Ishikawa (cell line): ENCODE data around the gene MAGI1.

Source experiments
- CEBPB ChIP-seq: IDR thresholded peaks from 2 replicates; pipeline ENCODE4 v1.6.1; 2012
- CREB1 ChIP-seq: IDR thresholded peaks from 2 replicates; pipeline ENCODE4 v1.6.1; 2012; ENCODE audit warnings: low read depth
- EGR1 ChIP-seq: IDR thresholded peaks from 2 replicates; pipeline ENCODE4 v1.6.1; 2012
- EP300 ChIP-seq: IDR thresholded peaks from 2 replicates; pipeline ENCODE4 v1.6.1; 2012; ENCODE audit warnings: borderline replicate concordance
- FOXM1 ChIP-seq: IDR thresholded peaks from 2 replicates; pipeline ENCODE4 v1.6.1; 2012; ENCODE audit warnings: low read depth, borderline replicate concordance
- MAX ChIP-seq: IDR thresholded peaks from 2 replicates; pipeline ENCODE4 v1.6.1; 2012
- NFIC ChIP-seq: IDR thresholded peaks from 2 replicates; pipeline ENCODE4 v1.6.1; 2012
- RAD21 ChIP-seq: IDR thresholded peaks from 2 replicates; pipeline ENCODE4 v1.6.1; 2012; ENCODE audit warnings: low read depth
- TAF1 ChIP-seq: IDR thresholded peaks from 2 replicates; pipeline ENCODE4 v1.6.1; 2012; ENCODE audit warnings: low read depth, mild to moderate bottlenecking
- TCF12 ChIP-seq: IDR thresholded peaks from 2 replicates; pipeline ENCODE4 v1.6.1; 2012; ENCODE audit warnings: low read depth
- TEAD4 ChIP-seq: IDR thresholded peaks from 2 replicates; pipeline ENCODE4 v1.6.1; 2012
- USF1 ChIP-seq: IDR thresholded peaks from 2 replicates; pipeline ENCODE4 v1.6.1; 2012
- YY1 ChIP-seq: IDR thresholded peaks from 2 replicates; pipeline ENCODE4 v1.6.1; 2012; ENCODE audit warnings: low read depth
- ZBTB7A ChIP-seq: IDR thresholded peaks from 2 replicates; pipeline ENCODE4 v1.6.1; 2012; ENCODE audit warnings: low read depth
- TF ChIP-seq, protein P1 (sequence below): IDR thresholded peaks from 2 replicates; pipeline ENCODE4 v1.6.1; 2012; ENCODE audit warnings: low read depth, mild to moderate bottlenecking

The MAGI1 gene

DNA sequence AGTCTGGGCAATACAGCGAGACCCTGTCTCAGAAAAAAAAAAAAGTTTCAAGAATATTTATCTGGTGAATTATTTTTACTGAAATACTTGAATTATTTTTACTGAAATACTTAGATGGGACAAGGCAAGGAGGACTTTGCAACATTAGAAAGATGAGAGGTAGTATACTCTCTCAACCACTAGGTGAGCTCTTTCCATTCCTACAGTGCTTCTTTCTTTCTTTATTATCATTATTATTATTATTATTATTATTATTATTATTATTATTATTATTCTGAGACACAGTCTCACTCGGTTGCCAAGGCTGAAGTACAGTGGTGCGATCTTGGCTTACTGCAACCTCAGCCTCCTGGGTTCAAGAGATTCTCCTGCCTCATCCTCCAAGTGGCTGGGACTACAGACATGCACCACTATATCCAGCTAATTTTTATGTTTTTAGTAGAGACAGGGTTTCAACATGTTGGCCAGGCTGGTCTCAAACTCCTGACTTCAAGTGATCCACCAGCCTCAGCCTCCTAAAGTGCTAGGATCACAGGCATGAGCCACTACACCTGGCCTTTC is 468.8 kb downstream of the MAGI1 start:
- TF ChIP-seq MAX = no peak
- TF ChIP-seq NFIC = no peak
- TF ChIP-seq YY1 = no peak
- no peak for TF ChIP-seq ZBTB7A
- no peak for TF ChIP-seq CEBPB
- TF ChIP-seq, protein P1, sequence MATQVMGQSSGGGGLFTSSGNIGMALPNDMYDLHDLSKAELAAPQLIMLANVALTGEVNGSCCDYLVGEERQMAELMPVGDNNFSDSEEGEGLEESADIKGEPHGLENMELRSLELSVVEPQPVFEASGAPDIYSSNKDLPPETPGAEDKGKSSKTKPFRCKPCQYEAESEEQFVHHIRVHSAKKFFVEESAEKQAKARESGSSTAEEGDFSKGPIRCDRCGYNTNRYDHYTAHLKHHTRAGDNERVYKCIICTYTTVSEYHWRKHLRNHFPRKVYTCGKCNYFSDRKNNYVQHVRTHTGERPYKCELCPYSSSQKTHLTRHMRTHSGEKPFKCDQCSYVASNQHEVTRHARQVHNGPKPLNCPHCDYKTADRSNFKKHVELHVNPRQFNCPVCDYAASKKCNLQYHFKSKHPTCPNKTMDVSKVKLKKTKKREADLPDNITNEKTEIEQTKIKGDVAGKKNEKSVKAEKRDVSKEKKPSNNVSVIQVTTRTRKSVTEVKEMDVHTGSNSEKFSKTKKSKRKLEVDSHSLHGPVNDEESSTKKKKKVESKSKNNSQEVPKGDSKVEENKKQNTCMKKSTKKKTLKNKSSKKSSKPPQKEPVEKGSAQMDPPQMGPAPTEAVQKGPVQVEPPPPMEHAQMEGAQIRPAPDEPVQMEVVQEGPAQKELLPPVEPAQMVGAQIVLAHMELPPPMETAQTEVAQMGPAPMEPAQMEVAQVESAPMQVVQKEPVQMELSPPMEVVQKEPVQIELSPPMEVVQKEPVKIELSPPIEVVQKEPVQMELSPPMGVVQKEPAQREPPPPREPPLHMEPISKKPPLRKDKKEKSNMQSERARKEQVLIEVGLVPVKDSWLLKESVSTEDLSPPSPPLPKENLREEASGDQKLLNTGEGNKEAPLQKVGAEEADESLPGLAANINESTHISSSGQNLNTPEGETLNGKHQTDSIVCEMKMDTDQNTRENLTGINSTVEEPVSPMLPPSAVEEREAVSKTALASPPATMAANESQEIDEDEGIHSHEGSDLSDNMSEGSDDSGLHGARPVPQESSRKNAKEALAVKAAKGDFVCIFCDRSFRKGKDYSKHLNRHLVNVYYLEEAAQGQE = no peak
- no peak for TF ChIP-seq CREB1
- TF ChIP-seq RAD21 = no peak

DNA sequence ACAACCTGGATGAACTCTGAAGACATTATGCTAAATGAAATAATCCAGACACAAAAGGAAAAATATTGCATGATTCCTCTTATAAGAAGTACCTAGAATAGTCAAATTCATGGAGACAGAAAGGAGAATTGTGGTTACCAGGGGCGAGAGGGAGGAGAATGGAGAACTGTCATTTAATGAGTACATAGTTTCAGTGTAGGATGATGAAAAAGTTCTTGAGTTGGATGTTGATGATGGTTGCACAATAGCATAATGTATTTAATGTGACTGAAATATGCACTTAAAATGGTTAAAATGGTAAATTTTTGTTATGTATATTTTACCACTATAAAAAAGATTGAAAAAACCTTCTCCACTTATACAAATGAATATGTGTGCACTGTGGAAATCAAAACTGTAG is 469.6 kb downstream of the MAGI1 start:
- no peak for TF ChIP-seq MAX
- TF ChIP-seq ZBTB7A = no peak
- TF ChIP-seq, protein P1 = no peak

- TF ChIP-seq, protein P1 = no peak
- TF ChIP-seq EGR1 (no peak), NFIC (no peak), TAF1 (no peak), MAX (no peak), YY1 (no peak), TEAD4 (no peak), RAD21 (no peak), CEBPB (no peak), FOXM1 (no peak), CREB1 (no peak), EP300 (no peak)
Measured at GRCh38 chr3:65568497-65568896, 470.2 kb downstream of the MAGI1 start.

DNA sequence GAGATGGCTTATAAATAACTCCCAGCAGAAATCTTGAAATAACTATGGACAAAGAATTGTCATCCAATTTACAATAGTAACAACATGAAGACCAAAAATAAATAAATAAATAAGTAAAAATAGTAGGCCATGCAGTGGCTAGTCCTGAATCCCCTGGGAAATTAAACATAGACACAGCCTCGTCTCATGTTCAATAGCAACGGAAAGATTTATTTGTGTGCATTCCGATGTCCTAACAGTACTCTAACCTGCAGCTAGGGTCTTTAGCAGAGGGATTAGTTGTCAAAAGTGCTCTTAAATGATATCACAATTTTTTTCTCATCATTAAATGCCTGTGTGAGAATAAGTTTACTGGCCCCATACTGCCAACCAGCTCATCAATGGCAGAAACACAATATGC is 474.2 kb downstream of the MAGI1 start:
- TF ChIP-seq RAD21 (no peak), TCF12 (no peak), MAX (no peak), FOXM1 (no peak), EP300 (no peak), TEAD4 (no peak), CREB1 (no peak), EGR1 (no peak), USF1 (no peak), NFIC (no peak), YY1 (no peak), CEBPB (no peak), TAF1 (no peak), ZBTB7A (no peak)
- TF ChIP-seq, protein P1 = no peak
